GM18868 (cell line): ENCODE measurements around the gene XPC.

ENCODE experiments used
- ATAC-seq: cut with Tn5 transposase; IDR thresholded peaks from one replicate; pipeline ENCODE4 v1.9.1; 2021; ENCODE audit warnings: mild to moderate bottlenecking, moderate library complexity; ENCODE audit not compliant: unreplicated experiment

XPC gene

DNA sequence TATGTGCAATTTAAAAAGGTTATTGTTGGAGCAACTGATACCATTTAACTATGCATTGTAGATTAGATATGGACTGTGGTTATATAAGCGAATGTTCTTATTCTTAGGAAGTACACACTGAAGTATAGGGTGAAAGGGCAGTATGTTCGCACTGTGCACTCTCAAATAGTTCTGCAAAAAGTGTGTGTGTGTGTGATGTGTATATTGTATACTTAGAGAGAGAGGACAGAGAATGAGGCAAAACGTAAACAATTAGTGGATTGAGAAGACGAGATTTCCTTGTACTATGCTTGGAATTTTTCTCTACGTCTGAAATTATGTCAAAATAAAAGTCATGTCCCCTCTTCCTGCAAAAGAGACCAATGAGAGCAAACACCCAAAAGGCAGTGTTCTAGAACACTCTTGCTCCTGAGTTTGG lies 30.6 kb upstream of the XPC start:
- ATAC-seq: no peak

DNA sequence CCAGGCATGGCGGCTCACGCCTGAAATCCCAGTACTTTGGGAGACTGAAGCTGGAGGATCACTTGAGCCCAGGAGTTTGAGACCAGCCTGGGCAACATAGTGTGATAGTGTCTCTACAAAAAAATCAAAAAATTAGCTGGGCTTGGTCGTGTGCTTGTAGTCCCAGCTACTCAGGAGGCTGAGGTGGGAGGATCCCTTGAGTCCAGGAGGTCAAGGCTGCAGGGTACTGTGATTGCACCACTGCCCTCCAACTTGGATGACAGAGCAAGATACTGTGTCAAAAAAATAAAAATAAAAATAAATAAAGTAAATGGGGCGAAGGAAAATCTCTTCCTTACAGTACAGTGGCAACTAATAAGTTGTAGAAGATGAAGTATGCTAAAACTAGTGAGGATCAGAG lies 29.8 kb upstream of the XPC start:
- no peak for ATAC-seq

DNA sequence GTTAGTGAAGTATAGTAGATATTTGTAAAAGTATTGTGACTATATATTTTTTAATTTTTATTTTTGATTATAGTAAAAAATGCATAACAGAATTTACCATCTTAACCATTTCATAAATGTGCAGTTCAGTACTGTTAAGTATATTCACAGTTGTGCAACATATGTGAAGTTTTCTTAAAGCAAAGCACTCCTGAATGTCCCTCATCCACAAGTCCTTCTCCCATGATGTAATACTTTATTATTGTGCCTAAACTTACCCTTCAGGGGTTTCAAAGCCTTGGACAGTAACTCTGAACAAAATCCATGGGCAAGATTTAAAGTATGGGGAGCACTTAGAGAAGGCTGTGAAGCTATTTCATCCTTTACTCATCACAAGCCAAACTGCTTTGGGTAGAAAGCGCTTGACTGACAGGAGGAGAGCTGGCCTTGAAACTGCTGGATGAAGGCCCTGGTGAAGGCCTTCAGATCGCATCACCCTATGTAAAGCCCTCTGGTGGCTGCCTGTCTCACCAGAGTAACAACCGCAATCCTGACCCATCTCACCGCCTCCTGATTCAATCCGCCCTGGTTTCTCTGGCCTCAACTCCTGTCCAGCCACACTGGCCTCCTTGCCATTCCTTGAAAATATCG lies 28.3 kb upstream of the XPC start:
- no peak for ATAC-seq

DNA sequence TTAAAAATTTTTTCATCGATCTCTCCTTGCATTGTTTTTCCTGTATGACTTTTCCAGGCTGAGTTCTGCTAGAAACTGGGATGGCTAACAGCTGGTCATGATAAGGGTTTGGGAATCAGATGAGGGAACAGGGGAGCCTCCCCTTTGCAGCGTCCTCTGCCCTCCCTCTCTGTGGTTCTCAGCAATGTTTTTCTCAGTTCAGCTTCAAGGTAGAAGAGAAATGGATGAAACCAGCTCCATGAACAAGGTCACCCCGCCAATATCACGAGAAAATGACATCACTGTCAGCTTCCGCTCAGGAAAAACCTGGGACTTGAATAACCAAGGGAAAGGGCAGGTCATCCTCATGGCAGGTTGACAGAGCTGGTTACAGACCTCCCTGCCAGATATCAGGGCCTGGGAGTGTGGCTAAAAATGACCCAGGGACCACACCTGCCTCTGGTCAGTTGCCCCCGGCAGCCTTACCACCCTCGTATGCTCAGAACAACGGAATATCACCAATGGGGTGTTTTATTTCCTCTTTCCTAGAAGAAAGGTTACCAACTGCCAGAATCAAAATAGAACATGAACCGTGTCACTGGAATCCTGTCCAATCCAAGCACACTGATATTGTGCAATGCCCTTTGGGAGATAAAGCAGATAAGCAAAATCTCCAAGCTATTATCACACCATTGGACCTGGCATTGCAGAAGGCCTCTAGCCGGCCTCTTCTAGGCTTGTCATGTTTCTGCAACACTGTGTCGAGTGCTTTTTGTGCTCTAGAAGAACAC lies 26.3 kb upstream of the XPC start:
- no peak for ATAC-seq

DNA sequence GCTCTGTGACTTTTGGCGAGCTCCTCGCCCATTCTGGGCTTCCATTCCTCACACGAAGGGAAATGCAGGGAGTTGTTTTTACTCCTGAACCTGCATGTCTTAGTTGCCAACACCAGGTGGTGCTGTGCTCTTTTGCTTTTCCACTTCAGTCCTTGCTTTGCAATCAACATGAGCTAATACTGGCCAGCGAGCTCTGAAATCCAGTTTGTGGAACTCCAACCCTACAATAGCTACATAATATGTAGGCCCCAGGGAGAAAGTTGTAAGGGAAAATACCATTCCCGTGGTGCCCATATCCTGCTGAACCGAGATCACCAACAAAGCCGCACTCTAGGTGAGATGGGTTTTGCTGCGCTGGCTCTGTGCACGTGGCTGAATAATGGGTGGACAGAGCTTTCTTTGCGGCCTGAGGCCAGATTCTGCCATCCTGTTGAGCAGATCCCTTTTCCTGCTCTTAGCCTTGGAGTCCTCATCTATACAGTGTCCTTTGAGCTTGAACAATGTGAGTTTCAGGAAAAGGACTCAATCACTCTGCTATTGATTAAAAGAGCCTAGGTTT lies 25.2 kb upstream of the XPC start:
- ATAC-seq: peak; percentile 72

DNA sequence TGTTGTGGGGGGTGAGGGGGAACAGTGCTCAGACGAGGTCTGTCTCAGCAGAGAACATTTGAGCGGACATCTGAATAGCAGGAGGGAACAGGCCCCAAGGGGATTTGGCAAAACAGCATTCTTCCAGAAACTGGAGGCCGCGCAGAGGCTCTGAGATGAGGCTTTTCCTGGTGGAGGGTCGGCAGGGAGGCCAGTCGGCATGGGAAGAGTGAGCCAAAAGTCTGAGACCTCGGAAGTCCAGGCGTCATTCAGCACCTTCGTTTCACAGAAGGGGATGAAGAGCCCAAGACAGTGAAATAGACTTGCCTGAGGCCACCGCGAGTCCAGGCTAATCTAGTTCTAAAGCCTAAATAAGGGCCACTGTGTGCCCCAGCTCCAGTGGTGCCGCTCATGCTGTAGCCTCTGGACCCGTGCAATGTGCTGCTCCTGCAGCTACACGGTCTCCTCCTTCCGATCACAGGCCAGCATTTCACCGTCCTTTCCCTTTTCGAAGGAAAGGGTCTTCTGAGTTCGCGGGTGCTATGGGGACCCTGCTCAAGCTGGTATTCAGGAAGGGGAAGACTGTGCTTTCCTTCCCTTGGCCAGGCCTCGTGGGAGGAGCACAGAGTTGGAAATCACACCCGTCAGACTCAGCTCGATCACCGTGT lies 24.6 kb upstream of the XPC start:
- no peak for ATAC-seq

DNA sequence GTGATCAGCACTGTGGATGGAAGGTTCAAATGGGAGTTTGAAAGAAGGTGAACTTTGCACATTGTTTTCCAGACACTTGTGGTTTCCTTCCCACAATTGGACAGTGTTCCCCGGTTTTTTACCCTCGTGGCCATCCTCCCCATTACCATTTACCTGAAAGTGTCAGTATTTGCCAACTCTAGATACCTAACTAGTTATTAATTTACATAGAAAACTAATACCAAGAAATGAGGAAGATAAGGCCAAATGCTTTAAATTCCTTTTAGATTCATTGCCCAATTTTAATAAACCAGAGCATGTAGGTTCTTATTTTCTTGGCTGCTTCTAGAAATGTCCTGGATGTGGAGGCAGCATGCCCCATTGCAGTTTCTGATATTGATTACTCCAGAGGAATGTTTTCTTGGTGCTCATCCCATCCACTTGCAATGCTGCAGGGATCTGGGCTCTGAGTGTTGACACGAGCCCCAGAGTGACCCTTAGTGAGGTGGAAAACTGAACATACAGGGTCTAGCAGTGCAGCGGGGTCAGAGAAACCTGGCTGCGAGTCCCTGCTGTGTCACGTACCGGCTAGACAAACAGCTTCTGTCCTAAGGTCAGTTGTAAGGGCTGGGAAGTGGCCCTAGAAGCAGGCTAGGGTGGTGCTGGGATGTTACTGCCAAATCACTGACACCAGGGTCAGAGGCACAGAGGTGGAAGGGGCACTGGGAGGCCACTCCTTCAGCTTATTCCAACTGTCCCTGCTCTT lies 23.7 kb upstream of the XPC start:
- ATAC-seq: no peak

DNA sequence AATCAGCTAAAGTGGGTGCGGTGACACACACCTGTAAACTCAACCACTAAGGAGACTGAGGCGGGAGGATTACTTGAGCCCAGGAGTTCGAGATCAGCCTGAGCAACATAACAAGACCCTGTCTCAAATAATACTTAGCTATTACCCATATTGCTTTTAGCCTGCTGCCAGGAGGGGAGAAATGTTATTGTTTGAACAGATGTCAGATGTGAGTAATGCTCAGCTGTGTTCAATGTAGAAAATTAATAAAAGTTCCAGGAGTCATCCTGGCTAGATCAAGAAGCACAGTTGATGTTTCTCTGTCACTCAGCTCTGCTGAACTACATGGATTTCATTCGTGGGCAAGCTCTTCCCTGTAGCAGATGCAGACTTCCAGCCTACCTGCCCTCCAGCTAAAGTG lies 22.4 kb upstream of the XPC start:
- no peak for ATAC-seq

DNA sequence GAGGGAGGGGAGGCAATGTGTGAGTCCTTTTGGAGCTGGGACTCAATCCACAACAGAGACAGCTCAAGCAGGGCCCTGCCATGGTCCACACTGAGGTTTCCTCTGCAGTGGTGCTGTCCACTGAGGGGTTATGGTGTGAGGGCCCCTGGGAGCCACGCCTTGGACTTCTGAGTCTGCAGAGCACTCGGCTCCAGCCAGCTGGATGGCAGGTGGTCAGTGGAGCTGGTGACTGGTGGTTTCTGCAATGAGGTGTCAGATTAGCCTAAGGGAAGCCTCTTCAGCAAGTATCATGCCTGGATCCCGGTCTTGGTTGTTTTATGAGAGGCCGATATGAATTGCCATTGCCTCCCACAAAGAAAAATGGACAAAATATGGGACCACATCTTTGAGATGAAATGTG lies 21.9 kb upstream of the XPC start:
- ATAC-seq: no peak

DNA sequence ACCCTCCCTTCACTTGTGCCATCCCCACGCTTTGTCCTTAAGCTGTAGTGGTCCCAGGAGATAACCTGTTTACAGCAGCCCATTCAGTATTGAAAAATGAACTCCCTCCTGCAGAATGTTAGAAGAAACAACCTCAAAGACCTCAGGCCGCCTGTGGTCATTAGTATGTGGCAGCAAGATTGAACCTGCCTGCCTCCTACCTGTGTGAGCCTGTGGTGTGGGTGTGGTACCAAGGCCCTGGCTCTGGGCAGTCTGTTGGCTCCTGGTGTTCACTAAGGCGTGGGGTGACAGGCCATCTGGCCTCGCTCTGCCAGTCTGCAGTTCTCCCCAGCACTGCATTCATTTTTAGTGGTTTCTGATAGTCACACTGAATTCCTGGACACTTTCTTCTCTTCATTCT lies 21.2 kb upstream of the XPC start:
- no peak for ATAC-seq

DNA sequence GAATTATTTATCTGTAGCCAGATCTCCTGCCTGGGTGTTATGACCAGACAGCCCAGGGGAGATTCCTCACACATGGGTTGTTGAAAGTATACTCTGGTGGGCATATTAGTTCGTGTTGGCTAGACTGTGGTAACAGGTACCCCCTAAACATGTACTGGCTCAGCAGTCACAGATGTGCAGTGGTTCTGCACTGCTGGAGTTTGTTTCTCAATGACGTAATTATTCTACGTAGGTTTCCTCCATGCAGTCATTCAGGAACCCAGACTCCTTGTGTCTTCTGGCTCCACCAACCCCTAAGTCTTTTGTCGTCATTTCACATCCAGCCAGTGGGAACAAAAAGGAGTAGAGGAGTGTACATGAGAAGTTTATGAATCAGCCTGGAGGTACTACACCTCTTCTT lies 16.5 kb upstream of the XPC start:
- no peak for ATAC-seq

DNA sequence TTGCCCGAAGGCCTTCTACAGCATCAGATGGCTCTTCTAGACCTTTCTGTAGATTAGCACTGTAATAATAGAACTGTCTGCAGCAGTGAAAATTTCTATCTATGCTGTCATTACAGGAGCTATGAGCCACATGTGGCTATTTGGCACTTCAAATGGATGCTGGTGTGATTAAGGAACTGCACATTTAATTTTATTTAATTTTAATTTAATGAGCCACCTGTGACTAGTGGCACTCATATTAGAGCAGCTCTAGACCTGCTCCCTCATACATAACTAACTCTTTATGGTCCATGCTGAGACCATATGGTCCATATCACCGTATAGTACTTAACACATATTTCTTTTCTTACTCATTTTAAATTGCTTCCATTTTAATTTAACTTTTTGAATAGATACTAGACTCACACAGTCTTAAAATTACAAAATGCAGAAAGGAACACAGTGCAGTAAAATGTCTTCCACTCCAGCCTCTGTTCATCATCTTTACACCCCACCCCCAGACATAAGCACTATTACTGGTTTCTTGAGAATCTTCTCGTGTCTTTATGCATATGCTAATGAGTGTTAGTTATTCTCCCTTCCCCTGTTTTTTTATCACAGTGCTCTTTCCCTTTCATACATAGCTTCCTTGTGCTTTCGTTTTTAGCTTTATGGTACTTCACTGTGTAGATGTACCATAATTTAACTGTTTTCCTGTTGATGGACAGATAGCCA lies 9.8 kb upstream of the XPC start:
- no peak for ATAC-seq

DNA sequence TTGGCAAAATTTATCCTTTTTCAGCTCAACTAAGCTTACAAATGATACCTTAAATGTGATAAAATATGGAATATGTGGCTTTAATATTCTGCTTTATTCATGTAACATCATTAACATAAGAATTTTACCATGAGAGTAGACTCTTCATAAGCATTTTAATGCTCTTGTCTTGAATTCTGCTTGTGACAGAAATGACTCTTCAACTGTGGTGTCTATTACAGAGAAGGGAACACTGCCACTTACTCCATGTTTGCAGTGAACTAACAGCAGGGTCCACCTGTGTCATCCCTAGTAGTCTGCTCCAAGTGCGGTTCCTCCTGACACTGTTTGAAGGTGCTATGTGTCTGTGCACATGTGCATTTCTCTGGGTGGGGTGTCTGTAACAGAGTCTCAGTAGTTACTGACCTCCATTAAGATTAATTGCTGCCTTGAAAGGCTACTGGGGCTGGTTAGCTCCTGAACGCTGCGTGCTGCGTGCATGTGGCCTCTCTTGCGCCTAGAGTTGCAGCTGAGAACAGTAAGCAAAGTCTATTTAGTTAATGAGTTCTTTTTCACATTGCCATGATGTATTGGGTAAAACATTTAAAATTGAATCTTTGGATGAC lies 8.6 kb upstream of the XPC start:
- no peak for ATAC-seq

DNA sequence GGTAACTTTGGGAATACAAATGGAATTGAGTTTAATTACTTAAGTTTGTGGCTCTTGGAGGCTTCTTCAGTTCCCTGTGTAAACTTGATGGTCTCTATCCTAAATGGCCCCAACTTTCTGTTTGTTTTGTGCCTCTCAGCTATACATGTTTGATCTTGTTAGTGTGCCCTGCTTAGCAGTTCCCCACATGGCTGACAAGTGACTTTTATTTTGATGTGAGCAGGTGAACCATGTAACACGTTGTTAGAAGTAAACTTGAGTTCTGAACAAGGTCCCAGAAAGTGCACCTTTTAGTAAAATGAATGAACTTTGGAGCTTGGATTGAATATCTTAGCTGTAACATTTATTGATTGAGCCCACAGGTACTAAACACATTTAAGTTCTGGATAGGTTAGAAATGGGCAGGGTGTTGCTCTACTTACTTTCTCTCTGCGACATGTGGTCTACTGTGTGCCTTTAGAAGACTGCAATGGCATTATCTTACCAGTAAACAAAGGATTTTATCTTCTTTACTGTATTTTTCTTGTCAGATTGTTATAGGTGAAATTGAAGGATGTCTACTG lies 4.7 kb upstream of the XPC start:
- no peak for ATAC-seq

DNA sequence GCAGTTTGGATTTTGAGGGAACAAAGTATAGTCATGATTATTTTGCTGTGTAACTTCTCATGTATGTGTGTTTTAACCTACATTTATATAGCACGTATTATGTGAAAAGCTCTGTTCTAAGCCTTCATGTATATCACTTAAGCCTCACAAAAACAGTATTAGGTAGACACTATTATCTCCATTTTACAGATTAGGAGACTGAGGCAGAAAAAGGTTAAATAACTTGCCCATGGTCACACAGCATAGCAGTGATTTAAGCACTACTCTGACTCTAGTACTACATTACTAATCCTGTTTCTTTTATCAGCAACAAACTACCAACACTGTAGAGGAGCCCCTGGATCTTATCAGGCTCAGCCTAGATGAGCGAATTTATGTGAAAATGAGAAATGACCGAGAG lies 2.9 kb upstream of the XPC start:
- no peak for ATAC-seq

DNA sequence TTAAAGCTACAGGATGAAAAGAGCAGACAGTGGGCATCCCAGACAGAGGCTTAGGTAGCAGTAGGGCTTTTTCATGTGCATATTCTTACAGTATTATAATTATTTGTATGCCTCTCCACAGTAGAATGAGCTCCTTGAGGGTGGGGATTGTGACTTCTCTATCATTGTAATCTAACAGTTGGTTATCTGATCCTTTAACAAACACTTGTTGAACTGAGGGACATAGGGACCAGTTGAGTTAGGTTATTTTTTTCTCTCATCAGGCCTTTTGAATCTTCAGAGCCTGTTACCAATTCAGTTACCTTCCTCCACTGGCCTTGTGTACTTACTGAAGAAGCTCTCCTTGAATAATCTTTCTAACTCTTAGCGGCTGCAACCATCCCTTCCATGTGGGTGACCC lies 1.4 kb upstream of the XPC start:
- ATAC-seq: no peak

DNA sequence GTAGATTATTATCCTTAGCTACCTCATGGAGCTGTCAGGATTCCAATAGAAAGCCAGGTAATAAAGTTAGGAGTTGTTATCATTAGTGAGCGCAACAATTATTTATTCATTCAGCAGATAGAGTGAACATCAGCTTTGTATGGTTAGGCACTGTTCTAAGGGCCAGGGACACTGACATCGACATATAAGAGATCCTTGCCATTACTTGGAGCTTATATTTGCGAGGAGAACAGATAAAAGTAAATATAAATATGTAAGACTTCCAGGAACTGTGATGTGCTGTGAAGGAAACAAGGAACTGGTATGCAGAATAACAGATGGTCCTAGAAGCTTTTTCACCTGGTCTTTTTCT lies 689 bp upstream of the XPC start:
- no peak for ATAC-seq

DNA sequence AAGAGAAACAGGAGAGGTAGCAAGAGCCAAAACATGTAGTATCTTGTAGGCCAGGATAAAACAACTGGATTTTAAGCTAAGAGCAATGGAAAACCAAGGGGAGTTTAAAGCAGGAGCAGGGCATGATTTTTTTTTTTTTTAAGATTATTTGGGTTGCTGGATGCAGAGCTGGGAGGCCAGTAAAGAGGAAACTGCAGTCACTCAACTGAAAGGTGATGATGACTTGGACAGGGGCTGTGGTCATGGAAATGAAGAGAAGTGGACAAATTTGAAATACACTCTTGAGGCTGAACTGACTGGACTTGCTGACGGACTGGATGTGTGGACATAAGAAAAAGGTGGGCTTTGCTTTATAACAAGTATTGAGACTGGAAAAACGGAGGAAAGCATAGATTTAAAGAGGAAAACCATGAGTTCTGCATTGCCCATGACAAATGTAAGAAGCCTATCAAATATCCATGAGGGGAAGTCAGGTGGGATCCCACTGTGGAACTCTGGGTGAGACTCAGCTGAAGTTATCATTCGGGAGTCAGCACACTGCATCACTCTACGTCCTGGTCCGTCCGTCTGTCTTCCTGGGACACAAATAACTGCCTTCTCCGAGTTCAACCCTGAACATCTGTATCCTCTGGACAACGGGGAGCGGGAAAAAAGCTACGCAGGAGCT lies 688 bp downstream of the XPC start:
- peak; percentile 1 for ATAC-seq

DNA sequence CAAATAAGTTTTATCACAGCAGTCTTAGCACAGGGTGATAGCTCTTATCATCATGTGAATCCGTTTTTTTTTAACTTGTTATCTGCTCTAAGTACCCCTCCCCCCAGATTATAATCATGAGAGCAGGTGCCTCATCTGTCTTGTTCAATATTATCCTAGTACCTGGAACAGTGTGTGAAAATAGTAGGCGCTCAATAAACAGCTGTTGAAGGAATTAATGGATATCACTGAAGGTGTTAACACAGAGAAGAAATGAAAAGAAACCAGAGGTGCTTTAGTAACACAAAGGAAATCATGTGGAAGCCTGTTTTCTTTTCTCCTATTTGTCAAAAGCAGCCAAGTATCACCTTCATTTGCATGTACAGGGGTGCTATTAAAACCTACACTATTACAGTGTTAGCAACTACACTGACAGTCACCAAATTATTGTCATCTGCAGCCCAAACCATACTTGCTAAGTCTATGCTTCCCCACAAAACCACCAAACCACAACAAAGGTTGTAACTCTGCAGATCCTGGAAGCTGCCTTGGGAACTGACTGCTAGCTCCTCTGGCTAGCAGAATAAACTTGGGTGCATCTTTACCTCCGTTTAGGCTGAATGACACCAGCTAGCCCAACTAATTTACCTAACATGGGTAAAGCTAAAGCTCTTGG lies 2.9 kb downstream of the XPC start:
- peak; percentile 30 for ATAC-seq
